ENCODE measurements around the gene XKR8.
"Not testable (repeated sequence)": the region's sequence is repeated elsewhere in the genome, so short reads cannot be mapped to it uniquely, and the experiment has no call there.

DNA sequence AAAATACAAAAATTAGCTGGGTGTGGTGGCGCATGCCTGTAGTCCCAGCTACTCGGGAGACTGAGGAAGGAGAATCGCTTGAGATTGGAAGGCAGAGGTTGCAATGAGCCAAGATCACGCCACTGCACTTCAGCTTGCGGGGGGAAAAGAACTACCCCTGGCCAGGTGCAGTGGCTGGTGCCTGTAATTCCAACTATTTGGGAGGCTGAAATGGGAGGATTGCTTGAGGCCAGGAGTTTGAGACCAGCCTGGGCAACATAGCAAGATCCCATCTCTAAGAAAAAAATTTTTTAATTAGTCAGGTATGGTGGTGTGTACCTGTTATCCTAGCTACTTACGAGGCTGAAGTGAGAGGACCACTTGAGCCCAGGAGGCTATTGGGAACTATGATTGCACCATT lies 34.8 kb downstream of the XKR8 start:
- TF ChIP-seq, protein P1, sequence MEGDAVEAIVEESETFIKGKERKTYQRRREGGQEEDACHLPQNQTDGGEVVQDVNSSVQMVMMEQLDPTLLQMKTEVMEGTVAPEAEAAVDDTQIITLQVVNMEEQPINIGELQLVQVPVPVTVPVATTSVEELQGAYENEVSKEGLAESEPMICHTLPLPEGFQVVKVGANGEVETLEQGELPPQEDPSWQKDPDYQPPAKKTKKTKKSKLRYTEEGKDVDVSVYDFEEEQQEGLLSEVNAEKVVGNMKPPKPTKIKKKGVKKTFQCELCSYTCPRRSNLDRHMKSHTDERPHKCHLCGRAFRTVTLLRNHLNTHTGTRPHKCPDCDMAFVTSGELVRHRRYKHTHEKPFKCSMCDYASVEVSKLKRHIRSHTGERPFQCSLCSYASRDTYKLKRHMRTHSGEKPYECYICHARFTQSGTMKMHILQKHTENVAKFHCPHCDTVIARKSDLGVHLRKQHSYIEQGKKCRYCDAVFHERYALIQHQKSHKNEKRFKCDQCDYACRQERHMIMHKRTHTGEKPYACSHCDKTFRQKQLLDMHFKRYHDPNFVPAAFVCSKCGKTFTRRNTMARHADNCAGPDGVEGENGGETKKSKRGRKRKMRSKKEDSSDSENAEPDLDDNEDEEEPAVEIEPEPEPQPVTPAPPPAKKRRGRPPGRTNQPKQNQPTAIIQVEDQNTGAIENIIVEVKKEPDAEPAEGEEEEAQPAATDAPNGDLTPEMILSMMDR (IDR thresholded peaks at IDR 0.05), result not testable (repeated sequence)
- TF ChIP-seq POLR2A, POLR2AphosphoS5, EP300 (IDR thresholded peaks at IDR 0.05): not testable (repeated sequence)

All from sigmoid colon (tissue), 4 donors.